GM19455 (cell line): ENCODE data around the gene IGSF3.
A peak's percentile ranks its signal among the peaks of the same experiment; 100 is the strongest.
"Not testable (repeated sequence)": the region's sequence is repeated elsewhere in the genome, so short reads cannot be mapped to it uniquely, and the experiment has no call there.

Source experiments
- ATAC-seq: cut with Tn5 transposase; IDR thresholded peaks from one replicate; pipeline ENCODE4 v1.9.1; 2021; ENCODE audit not compliant: unreplicated experiment

The IGSF3 gene

DNA sequence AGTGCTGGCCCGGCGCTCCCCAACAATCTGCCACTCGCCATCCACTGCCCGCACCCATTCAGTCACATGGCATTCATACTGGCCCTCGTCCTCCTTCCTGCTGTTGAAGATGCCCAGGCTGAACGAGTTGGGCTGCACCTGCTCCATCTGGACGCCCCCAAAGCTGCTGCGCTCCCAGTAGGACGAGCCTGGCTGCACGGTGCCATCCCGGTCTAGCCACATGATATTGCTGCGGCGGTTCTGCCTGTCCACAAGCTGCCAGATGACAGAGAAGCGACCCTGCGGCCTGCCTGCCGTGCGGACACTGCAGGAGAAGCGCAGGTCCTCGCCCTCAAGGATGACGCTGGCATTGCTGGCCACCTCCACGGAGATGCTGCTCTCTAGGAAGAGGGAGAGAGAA lies 63.9 kb downstream of the IGSF3 start:
- not testable (repeated sequence) for ATAC-seq

DNA sequence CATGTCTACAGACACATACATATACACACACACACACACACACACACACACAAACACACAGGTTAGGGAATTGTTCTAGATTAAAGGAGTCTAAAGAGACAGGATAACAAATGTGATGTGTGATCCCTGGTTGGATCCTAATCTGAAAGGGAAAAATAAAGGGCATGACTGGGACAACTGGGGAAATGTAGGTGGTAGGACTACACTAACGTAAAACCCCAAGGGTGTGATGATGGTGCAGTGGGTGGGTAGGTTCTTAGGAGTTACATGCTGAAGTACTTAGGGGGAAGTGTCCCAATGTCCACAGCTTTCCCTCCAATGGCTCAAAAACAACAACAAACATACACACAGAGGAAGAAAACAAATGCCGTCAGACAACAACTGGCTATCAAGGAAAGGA lies 68.2 kb downstream of the IGSF3 start:
- not testable (repeated sequence) for ATAC-seq

DNA sequence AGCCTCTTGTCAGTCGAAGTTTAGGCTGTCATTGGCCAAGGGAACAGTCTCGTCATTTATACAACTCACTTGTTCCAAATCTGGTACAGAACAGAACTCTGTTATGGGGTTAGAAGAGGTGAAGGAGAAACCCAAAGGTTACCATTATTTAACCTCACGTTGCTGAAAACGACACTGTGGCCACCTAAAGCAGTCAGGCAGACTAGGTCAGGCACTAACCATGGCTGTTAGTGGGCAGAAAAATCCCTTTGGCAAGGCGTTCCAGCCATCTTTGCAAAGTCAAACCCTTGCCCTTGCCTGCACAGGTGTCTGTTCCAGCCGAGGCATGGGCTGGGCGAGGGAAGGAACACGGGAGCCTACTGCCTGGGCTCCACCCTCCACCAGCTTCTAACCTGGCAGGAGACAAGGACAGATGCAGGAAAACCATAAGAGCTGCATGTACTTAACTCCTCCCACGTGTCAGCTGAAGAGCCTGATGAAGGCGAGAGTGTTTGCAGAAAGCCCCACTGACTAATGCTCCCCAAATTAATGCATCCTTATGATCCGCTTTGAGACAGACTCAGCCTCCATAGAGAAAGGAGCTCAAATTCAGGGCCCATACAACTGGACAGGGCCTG lies 69.0 kb downstream of the IGSF3 start:
- not testable (repeated sequence) for ATAC-seq

DNA sequence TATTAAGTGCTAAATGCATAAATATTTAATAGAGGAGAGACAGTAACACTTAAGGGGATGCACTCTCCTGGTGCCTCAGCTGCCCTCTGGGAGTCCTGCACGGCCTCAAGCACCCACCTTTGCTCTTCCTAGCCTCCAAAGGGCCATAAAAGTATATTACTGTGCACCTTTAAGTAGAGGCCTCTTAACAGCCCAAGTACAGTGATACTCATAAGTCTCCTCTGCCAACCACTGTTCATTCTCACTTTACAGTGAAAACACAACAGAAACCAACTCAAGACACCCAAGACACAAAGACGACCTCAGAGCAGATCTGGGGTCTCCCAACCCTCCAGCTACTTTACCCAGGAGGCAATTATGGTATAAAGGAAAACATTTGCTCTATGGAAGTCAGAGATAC lies 70.1 kb downstream of the IGSF3 start:
- peak; percentile 75 for ATAC-seq

DNA sequence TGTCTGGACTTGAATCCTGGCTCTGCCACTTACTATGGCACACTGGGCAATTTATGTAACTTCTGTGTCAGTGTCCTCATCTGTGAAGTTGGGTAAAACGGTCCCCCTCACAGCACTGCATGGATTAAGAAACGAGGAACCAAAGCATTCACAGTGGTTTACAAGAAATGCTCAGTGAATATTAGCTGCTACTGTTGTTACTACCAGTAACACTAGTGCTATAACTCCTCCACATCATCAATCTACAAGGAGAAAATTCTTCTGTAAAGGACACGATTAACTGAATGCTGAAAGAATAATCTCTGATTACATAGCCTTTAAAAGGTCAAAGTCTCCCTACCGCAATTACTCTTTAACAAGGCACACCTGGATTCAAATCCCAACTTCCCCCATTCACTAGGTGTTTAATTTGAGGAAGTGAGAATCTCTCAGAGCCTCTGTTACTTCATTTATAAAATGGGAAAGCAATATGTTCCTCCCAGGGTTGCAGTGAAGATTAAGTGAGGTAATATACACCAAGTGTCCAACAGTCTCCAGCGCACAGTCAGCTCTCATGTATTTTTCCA lies 70.7 kb downstream of the IGSF3 start:
- not testable (repeated sequence) for ATAC-seq

DNA sequence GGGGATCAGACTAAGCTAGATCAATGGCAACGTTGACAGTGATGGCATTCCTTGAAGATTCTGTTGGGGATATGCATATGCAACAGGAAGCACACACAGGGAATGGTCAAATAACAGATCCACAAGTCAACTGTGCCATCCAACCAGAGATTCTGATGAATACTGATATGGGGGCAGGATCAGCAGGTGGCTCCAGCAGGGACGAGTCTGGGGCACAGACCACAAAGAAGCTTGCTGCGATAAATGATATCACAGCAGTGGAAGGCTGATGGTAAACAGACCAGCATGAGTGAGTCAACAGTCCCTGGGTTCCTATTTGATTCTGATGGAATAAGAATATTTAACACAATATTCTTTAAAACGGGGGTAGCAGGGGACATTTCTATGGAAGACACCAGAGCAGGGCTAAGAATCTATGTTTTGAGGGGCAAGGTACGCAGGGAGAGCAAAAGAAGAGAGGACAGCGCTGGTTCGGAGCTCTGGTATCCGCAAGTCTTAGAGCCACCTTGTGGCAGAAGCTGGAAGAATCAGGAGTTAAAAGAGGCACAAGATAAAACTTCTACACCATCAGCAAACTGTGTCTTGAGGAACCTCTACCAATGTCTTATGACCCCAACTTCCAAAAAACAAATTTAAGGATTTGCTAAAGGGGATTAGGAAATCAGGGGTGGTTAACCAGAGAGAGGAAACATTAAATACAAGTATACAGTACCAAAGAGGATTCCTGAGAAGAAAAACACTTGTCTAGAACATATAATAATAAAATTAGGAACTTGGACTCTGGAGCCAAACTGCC lies 71.4 kb downstream of the IGSF3 start:
- ATAC-seq = not testable (repeated sequence)

DNA sequence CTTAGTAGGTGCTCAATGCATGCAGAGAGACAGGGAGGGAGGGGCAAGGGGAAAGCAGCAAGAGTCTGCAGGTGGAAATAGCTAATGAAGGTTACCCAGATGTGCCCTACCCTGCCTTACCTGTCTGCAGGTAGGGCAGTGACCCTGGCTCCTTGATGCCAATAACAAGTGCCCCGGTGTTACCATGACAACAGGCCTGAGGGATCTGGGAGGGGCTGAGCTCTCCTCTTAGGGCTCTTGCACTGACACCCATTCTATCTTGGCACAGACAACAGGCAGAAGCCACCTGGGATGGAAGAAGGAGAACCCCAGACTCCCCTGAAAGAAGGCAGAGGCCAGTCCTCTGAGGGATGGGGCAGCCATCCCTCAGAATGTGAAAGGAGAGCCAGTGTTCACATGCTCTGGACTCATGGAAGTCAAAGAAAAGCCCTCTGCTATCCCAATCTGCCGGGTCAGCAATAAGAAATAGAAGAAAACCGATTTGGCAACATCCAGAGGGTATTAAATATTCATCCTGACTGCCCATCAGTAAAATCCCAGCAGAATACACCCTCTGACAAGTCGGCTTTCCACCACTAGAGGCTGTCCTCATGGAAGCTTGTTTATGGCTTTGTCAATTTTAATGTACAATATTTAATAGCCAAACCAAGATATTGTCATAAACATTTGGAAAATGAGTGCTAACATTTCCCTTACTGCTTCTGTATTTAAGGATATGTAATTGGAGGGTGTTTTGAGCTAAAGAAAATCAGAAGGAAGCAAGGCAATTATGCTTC lies 72.3 kb downstream of the IGSF3 start:
- not testable (repeated sequence) for ATAC-seq

DNA sequence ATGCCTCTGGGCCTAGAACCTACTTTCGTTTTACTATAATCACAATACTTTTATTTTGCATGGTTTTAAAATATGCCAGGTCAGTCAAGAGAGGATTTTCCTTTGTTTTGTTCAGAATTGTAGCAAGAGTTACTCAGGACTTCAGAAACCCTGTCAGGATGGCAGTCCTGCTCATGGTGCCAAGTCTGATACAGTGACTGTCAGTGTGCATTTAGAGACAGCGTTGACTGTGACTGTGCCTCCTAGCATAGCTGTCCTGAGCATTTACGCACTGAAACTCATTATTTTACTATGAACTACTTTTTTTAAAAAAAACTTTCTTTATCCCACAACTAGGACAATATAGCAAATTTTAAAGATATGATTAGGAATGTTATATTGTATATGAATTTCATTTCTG lies 73.6 kb downstream of the IGSF3 start:
- not testable (repeated sequence) for ATAC-seq

DNA sequence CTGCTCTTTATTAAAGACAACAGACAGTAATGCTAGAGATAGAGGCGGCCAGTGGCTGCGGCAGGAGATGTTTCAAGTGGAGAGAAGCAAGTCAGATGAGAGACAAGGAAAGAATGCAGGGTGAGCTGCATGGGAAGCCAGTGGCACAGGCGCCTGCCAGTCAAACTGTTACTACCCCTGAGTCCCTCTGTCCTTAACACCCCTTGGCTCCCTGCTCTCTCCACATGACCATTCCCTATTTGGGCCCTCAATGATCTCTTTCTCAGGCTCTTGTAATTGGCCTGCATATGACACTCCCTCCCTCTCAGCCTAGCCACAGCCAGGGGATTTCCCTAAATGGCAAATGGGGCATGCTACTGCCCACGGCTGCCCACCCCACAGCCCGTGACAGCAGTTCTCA lies 74.1 kb downstream of the IGSF3 start:
- ATAC-seq = not testable (repeated sequence)

DNA sequence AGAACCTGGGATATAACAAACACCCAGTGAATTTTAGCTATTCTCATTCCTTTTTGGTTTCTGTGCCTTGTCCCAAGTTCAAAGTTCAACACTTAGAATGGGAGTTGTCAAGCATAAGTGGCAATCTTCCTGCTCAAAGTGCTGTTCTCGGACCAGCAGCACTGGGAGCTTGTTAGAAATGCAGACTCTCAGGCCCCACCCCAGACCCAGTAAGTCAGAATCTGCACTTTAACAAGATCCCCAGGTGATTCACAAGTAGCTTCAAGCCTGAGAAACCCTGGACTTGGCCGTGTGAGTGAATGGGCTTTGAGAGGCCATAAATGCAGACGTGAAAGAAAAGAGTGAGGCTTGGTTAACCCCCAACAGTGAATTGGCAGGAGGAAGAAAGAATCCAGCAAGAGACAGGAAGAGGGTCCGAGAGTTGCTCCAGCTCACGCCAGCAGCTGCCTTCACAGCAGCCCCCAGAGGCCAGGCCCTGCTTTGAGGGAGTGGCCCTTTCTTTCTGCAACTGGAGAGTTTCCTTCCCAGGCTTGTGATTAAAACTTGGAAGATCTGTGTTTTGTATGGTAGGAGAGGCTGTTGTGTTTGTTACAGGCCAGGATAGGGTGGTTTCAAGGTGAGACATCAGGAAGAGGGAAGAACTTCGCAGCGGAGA lies 75.5 kb downstream of the IGSF3 start:
- not testable (repeated sequence) for ATAC-seq

DNA sequence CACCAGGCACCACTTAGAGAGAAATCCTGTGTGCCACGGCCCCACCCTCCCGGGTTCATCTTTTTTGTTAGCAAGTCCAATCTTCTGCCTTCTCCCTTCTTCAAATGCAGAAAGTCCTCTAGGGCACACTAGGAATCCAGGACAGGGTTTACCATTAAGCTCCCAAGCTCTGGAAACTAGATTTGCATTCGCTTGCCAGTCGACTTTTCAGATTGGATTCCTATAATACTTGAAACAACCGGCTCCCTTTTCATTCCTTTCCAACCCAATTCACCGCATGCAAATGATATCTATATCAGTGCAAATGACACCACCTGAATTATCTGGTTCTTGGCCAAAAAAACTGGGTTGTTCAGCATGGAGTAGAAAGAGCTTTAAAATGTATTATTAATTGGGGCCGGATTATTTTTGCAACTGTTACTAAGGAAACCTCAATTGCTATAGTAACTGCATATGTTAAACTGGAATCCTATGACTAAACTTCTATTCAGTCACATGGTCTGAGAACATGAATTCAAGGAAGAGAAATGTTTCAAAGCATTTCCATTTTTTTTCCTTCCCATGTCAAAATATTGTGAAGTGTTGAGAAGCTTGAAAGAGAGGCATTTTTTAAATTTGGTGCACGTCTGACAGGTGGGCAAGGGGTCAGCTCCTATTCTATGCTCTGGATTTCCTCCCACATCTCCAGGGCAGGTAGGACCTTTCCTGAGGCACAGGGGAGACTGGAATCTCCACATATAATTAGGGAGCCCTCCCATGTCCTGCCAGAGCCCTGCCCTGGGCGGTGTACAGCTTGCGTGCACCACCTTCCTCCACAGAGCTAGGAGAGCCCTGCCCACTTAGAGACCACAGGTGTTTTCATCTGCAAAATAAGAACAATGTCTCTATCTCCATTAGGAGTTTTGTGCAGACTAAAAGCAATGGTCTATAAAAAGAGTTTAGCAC lies 76.3 kb downstream of the IGSF3 start:
- ATAC-seq = not testable (repeated sequence)

DNA sequence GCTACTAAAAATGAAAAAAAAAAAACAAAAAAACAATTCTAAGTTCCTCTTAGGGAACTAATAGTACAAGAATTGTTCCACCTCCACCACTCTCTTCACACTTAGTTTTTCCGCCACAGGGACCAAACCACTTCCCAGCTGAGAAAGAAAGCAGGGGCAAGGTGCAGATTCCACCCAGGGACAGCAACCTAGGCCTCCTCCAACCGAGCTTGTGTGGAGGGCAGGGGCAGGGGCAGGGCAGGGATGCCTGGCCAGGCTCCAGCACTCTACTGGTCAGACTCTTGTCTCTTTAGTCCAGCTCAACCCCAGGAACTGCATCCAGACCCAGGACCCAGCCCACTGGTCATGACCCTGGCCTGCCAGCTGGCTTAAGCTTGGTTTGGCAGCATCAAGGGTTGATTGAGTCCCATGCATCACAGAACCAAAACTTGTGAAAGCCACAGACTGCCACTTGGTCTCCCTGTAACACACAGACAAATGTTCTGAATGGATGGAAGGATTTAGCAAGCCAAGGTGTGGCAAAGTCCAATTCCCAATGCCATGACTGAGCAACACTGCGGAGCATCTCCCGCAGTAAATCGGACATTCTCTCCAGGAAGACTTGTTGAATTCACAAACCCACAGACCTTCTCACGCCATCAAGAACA lies 77.1 kb downstream of the IGSF3 start:
- not testable (repeated sequence) for ATAC-seq

DNA sequence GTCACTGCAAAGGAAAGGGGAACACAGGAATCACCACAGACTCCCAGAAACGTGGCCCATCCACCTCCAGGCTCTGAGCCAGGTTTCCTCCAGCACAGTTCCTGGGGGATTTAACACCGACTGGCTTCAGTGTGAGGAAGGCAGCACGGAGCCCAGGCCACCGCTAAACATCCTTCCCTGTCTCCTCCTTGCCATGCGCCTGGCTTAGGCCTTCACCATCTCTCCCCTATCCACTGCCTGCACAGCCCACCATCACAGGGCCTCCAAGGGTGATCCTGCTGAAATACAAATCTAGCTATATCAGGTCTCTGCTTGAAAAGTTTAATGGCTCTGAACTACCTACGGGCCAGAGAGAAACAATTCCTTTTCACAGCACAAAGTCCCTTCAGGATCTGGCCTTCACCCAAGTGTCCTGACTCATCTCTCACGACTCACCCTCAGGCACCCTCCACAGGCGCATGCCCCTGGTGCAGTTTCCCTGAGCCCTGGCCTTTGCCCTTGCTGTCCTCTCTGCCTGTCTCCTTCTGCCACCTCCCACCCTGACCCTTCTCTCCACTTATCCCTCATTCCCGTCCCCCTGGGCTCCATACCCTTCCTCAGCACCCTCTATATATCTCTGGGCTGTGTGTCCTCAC lies 78.3 kb downstream of the IGSF3 start:
- ATAC-seq = not testable (repeated sequence)

DNA sequence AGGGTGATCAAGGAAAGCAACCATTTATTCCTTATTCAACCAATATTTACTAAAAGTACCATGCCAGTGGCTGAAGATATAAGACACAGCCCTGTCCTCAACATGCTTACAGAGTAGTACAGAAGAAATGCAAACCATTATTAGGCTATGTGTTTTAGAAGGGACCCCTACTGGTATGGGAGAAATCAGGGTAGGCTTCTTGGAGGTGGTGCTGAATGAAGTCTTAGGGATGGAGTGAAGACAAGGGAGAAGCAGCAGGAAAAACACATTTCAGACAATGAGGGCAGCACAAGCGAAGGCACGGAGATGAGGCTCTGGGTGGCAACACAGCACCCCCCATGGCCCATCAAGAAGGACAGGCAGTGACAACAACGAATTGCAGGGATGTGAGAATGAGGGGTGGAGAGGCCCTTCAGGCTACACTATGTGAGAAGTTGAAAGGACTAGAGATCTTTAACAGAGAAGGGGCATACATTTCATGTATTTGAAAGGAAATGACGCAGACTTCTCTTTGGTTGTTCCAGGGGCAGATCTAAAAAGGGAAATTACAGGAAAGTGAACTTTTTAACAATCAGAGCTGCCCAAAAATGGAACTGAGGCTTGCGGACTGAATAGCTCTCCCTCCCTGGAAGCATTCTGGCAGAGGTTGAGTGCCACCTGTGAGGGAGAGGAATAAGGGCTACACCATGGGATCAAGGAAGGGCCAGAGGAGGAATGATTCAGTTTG lies 79.9 kb downstream of the IGSF3 start:
- no peak for ATAC-seq

DNA sequence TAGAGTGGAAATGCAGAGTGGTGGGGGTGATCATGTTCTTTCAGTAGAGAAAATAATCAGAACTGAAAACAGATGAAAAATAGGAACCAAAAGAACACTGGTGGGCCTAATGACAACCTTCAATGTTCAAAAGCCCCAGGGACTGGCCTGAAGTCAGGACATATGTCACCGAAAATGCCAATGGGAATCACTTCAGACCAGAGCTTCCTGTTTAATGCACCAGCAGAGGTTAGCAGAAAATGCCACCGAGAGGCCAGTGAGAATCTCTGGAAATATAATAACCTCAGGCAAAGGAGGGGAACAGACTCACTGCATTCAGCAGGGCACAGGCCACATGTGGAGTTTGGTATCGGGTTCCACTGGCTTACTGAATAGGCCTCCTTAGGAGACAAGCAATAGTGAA lies 80.8 kb downstream of the IGSF3 start:
- peak; percentile 56 for ATAC-seq

DNA sequence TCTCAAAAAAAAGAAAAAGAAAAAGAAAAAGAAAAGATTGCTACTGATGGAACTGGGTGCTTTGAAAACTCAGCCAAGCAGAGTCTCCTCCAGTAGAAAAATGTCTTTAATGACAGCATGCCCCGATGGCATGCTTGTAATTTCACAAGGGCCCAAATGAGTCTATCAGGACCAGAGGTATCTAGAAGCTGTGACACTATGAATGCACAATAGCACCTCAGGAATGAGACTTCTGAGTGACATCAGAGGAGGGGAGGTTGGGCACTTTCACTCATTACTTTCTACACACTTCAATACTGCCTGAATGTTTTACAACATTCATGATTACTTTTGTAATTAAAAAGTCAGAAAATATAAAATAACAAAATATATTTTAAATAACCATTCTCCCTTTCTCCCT lies 81.6 kb downstream of the IGSF3 start:
- no peak for ATAC-seq

DNA sequence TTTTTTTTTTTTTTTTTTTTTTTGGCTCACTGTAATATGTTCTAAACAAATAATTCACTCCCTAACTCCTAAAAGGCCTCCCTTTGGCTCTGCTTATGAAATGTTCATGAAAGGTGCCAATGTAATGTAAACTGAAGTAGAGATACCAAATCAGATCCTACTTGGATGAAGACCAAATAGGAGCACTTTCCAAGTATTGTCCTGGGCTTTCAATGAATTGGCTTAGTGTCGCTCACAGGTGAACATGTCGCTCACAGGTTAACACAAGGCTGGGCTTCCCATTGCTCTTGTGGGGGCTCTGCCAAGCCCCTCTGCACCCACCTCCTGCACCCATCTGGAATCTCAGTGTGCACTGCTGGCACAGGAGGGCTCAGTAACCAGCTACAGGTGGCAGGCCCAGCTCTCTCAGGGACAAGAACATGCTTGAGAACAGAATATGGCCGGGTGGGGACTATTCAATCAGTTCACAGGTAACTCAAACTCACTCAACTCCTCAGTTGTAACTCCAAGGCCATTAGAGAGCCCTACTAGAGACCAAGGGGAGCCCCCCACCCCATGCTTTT lies 86.1 kb downstream of the IGSF3 start:
- ATAC-seq = no peak
